GM18511 (cell line): ENCODE results near the gene FTO.
"Not testable (repeated sequence)": the region's sequence is repeated elsewhere in the genome, so short reads cannot be mapped to it uniquely, and the experiment has no call there.

Source experiments
- ATAC-seq: cut with Tn5 transposase; IDR thresholded peaks from one replicate; pipeline ENCODE4 v1.9.1; 2021; ENCODE audit warnings: mild to moderate bottlenecking, moderate library complexity; ENCODE audit not compliant: unreplicated experiment

FTO gene

DNA sequence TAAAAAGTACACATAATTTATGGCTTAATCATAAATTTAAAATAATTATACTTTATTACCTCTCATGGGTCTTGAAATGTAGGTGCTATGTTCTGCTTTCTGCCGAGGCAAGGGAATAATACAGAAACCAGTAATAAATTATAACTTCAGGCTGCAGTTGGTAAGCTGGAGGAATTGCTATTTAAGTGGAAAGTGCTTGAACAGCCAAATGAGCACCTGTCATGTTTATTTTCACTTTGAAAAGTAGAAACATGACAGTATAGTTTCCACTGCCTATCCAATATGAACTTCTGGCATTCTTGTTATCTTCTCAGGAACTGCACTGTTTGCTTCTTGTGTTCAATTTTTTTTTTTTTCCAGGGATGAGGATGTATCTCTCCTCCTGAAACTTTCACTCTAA is 146.0 kb downstream of the FTO start:
- ATAC-seq, result no peak

- no peak for ATAC-seq
These were observed 148.7 kb downstream of the FTO start for GRCh38 chr16:53852678-53853077.

DNA sequence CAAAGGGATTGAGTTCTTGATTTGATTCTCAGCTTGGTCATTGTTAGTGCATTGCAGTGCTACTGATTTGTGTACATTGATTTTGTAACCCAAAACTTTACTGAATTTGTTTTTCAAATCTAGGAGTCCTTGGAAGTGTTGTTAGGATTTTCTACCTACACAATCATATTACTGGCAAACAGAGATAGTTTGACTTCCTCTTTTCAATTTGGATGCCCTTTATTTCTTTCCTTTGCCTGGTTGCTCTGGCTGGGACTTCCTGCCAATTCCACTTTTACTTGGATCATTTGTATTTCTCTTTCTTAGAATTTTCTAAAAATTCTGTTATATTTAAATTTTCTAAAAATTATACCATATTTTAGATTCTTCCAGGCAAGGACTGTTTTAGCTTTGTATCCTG is 151.1 kb downstream of the FTO start:
- no peak for ATAC-seq

- ATAC-seq, result no peak
These were observed 151.6 kb downstream of the FTO start for GRCh38 chr16:53855511-53855910.

- ATAC-seq, result no peak
These were observed 156.1 kb downstream of the FTO start for GRCh38 chr16:53859995-53860540.

GRCh38 chr16:53863861-53864260 is 159.9 kb downstream of the FTO start:
- no peak for ATAC-seq

GRCh38 chr16:53864819-53865493 is 161.0 kb downstream of the FTO start:
- no peak for ATAC-seq

- ATAC-seq, result peak; percentile 67
These were observed 161.5 kb downstream of the FTO start for GRCh38 chr16:53865494-53865863.

- ATAC-seq, result no peak
These were observed 162.6 kb downstream of the FTO start for GRCh38 chr16:53866520-53866919.

- no peak for ATAC-seq
These were observed 166.9 kb downstream of the FTO start for GRCh38 chr16:53870831-53871230.

GRCh38 chr16:53872248-53873221 is 168.6 kb downstream of the FTO start:
- ATAC-seq, result no peak

DNA sequence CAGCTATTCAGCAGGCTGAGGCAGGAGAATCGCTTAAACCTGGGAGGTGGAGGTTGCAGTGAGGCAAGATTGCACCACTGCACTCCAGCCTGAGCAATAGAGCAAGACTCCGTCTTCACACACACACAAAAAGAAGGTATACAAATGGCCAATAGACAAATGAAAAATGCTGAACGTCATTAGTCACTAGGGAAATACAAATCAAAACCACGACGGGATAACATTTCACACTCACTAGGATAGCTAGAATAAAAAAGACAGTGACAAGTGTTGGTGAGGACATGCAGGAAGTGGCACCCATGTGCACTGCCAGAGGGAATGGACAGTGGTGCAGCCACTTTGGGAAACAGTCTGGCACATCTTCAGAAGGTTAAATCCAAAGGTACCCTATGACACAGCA is 172.9 kb downstream of the FTO start:
- ATAC-seq, result no peak

GRCh38 chr16:53878216-53878615 is 174.3 kb downstream of the FTO start:
- ATAC-seq, result no peak

DNA sequence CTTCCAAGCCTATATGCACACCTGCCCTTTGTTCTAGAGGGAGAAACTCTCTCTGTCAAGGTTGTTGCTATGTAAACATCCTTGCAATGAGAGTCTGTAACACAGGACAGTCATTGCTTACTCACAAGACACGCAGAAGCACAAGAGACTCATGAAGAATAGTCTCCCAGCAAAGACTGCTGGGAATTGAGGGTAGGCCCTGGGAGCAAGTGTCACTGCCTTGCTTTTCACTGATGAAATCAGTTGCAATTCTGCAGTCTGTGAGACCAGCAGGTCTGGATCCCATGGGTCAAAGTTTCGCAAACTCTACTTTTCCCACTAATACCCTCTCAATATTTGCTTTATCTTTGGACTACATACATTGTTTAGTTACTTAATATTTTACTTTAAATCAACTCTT is 177.4 kb downstream of the FTO start:
- ATAC-seq, result no peak

GRCh38 chr16:53882310-53882709 is 178.4 kb downstream of the FTO start:
- ATAC-seq, result no peak

DNA sequence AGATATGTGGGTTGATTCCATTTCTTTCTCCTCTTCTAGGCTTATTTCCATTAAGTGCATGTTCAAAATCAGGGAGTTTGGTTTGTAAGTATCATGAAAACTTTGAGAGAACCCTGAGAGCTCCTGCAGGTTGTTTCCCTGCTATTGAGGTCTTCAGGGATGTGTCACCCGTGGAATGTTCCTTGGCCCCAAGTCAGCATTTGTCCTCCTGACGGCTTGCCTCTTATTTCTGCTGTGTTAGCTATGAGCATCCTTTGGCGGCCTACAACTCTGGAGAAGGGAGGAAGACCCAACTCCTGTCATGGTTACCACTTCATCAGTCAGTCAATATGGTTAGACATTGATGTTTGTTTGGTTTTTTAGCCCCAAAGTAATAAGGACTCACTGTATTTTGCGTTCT is 180.8 kb downstream of the FTO start:
- no peak for ATAC-seq

GRCh38 chr16:53886482-53887378 is 182.8 kb downstream of the FTO start:
- no peak for ATAC-seq

GRCh38 chr16:53888222-53888621 is 184.3 kb downstream of the FTO start:
- ATAC-seq, result no peak

DNA sequence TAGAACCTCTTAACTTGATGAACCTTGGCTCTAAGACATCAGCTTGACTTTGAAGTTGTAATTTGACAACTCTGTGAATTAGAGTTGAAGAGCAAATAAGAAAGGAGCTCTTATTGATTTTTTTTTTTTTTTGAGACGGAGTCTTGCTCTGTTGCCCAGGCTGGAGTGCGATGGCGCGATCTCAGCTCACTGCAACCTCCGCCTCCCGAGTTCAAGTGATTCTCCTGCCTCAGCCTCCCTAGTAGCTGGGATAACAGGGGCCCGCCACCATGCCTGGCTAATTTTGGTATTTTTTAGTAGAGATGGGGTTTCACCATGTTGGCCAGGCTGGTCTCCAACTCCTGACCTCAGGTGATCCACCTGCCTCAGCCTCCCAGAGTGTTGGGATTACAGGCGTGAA is 186.9 kb downstream of the FTO start:
- ATAC-seq, result not testable (repeated sequence)

DNA sequence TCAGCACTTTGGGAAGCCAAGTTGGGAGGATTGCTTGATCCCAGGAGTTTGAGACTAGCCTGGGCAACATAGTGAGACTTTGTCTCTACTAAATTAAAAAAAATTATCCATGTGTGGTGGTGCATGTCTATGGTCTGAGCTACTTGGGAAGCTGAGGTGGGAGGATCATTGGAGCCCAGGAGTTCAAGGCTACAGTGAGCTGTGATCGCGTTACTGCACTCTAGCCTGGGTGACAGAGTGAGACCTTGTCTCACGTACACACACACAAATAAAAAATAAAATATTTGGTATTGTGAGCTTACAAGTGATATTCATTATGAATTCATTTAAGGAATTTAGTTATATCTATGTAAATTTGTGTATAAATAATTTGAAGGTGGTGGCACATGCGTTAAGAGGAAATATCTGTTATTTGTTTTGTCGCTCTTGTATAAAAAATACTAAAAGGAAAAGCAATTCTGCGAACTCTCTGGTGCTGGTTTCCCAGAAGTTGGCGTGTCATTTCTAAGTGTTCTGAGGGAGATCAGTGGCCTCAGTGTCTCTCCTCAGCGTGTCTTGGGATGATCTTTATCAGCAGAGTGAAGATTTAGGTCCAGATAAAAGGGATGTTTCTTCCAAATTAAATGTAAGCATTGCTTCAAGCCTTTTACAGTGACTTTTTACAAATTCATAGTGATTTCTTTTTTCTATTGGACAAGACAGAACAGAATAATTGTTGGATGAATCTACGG is 187.6 kb downstream of the FTO start:
- no peak for ATAC-seq
